Measurements from ENCODE around the gene GPR156. TPM values are rescaled to one million over a fixed set of nuclear protein-coding genes. Genes with fewer than 3 reads are reported as not detected.

The GPR156 gene
- total and polyA plus RNA-seq, 2 donors (not counting 3 experiments of a cell fraction or from before 2014, with no cell fraction given), result 0.14 to 0.27 TPM

- H3K27me3 ChIP-seq (ENCODE audit: control insufficient read depth in 2 of 2, insufficient read depth in 2 of 2, low read length in 2 of 2), result peaks cover 0 to 2% of the 10 kb centered on the region in 2 experiments
- no peak overlapping the region for H3K9ac ChIP-seq (replicated peaks; ENCODE audit: extremely low read depth, insufficient read depth, low read length)
- BruUV-seq (replicated peaks), result no TSS peak
- no peaks in the 10 kb centered on the region for H3K36me3 ChIP-seq (ENCODE audit: control insufficient read depth in 2 of 2, extremely low read depth in 1 of 2, insufficient read depth in 2 of 2, low read length in 2 of 2)
- no peaks in the 10 kb centered on the region for H3K9me3 ChIP-seq (replicated peaks; ENCODE audit: control insufficient read depth, insufficient read depth, low read length)
- no peaks in the 10 kb centered on the region for H4K20me1 ChIP-seq (replicated peaks; ENCODE audit: control insufficient read depth, extremely low read depth, insufficient read depth, low read length)
- H3K9me1 ChIP-seq (replicated peaks; ENCODE audit: control insufficient read depth, extremely low read depth, insufficient read depth, low read length), result no peaks in the 10 kb centered on the region
- FAIRE-seq (no peak), DNase-seq (ENCODE audit: low read depth, low spot score) (no peak)
- H3K4me1 ChIP-seq (ENCODE audit: control insufficient read depth, extremely low read depth, insufficient read depth, low read length), result no peaks in the 10 kb centered on the region
- intact Hi-C loops (cut with micrococcal nuclease), result no loop called here
- no peak overlapping the region for H3K27ac ChIP-seq (ENCODE audit: insufficient read depth, low read depth, low read length)
- no peak overlapping the region for H3K4me3 ChIP-seq (replicated peaks in 1 of 3; ENCODE audit: insufficient read depth in 1 of 3, low read depth in 1 of 3, low read length in 3 of 3)
- dilution Hi-C loops (cut with MboI; ENCODE audit: extremely low pct_ligation_motif_present, low sequenced_read_pairs), result no loop called here
- H3K4me2 ChIP-seq (ENCODE audit: insufficient read depth, low read length), result no peak overlapping the region
- no peak overlapping the region for H2AFZ ChIP-seq (ENCODE audit: low read depth, low read length)
- H3K79me2 ChIP-seq (ENCODE audit: control insufficient read depth, insufficient read depth, low read length), result no peaks in the 10 kb centered on the region
- CTCF ChIA-PET, result interaction anchor here (1.5 kb wide), 1 partner anchor 336 kb away, joined by 4 read pairs; no protein-coding TSS in a partner anchor
- TF ChIP-seq POLR2AphosphoS5 (IDR thresholded peaks at IDR 0.05; ENCODE audit: insufficient read depth, low read depth, low read length) (no peak), EZH2 (IDR thresholded peaks at IDR 0.05; ENCODE audit: borderline replicate concordance, low read depth, low read length, severe bottlenecking) (no peak), JUN (IDR thresholded peaks at IDR 0.05; ENCODE audit: borderline replicate concordance, insufficient read depth, insufficient read length, low read depth) (no peak)
- TF ChIP-seq, protein P1, sequence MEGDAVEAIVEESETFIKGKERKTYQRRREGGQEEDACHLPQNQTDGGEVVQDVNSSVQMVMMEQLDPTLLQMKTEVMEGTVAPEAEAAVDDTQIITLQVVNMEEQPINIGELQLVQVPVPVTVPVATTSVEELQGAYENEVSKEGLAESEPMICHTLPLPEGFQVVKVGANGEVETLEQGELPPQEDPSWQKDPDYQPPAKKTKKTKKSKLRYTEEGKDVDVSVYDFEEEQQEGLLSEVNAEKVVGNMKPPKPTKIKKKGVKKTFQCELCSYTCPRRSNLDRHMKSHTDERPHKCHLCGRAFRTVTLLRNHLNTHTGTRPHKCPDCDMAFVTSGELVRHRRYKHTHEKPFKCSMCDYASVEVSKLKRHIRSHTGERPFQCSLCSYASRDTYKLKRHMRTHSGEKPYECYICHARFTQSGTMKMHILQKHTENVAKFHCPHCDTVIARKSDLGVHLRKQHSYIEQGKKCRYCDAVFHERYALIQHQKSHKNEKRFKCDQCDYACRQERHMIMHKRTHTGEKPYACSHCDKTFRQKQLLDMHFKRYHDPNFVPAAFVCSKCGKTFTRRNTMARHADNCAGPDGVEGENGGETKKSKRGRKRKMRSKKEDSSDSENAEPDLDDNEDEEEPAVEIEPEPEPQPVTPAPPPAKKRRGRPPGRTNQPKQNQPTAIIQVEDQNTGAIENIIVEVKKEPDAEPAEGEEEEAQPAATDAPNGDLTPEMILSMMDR (IDR thresholded peaks at IDR 0.05; ENCODE audit: extremely low read depth in 1 of 2, insufficient read depth in 1 of 2, low read depth in 1 of 2, low read length in 2 of 2), result no peak
- POLR2A ChIA-PET, result no interaction called here
Measured at GRCh38 chr3:120227710-120228347, 57.2 kb downstream of the GPR156 start.

DNA sequence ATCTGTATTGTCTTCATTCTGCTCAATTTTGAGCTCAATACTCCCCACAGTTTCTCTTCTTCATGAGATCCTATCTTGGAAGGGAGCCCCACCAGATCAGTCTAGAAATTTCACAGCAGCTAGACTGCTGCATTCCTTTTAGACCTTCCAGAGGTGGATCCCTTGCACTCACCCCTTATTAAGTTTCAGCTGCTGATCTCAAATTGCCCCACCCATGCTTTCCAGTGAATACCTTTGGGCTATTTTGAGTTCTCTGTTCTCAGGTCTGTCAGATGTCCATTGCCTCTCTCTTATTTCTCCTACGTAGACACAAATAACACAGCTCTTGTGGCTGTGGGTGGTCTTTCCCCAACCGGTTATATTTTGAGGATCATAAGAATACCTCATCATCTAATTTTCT is 60.8 kb downstream of the GPR156 start:
- dilution Hi-C loops (cut with MboI; ENCODE audit: extremely low pct_ligation_motif_present, low sequenced_read_pairs), result no loop called here
- FAIRE-seq, result no peak
- Histone ChIP-seq H3K9me3 (replicated peaks; ENCODE audit: control insufficient read depth, insufficient read depth, low read length) (no peaks in the 10 kb centered on the region), H3K27me3 (ENCODE audit: control insufficient read depth in 2 of 2, insufficient read depth in 2 of 2, low read length in 2 of 2) (peaks cover 0 to 2% of the 10 kb centered on the region in 2 experiments), H3K36me3 (ENCODE audit: control insufficient read depth in 2 of 2, extremely low read depth in 1 of 2, insufficient read depth in 2 of 2, low read length in 2 of 2) (no peaks in the 10 kb centered on the region), H3K27ac (ENCODE audit: insufficient read depth, low read depth, low read length) (no peak overlapping the region), H3K4me3 (replicated peaks in 1 of 3; ENCODE audit: insufficient read depth in 1 of 3, low read depth in 1 of 3, low read length in 3 of 3) (no peak overlapping the region), H3K4me2 (ENCODE audit: insufficient read depth, low read length) (no peak overlapping the region), H3K4me1 (ENCODE audit: control insufficient read depth, extremely low read depth, insufficient read depth, low read length) (no peaks in the 10 kb centered on the region), H2AFZ (ENCODE audit: low read depth, low read length) (no peak overlapping the region), H4K20me1 (replicated peaks; ENCODE audit: control insufficient read depth, extremely low read depth, insufficient read depth, low read length) (no peaks in the 10 kb centered on the region), H3K79me2 (ENCODE audit: control insufficient read depth, insufficient read depth, low read length) (no peaks in the 10 kb centered on the region), H3K9me1 (replicated peaks; ENCODE audit: control insufficient read depth, extremely low read depth, insufficient read depth, low read length) (no peaks in the 10 kb centered on the region), H3K9ac (replicated peaks; ENCODE audit: extremely low read depth, insufficient read depth, low read length) (no peak overlapping the region)
- intact Hi-C loops (cut with micrococcal nuclease), result no loop called here
- TF ChIP-seq JUN (IDR thresholded peaks at IDR 0.05; ENCODE audit: borderline replicate concordance, insufficient read depth, insufficient read length, low read depth) (no peak), MYC (IDR thresholded peaks at IDR 0.05; ENCODE audit: low read depth, low read length) (no peak), MAX (IDR thresholded peaks at IDR 0.05; ENCODE audit: insufficient read depth, insufficient read length) (no peak), GATA2 (IDR thresholded peaks at IDR 0.05; ENCODE audit: insufficient read depth, insufficient read length, low read depth, low read length) (no peak), POLR2AphosphoS5 (IDR thresholded peaks at IDR 0.05; ENCODE audit: insufficient read depth, low read depth, low read length) (no peak), POLR2A (IDR thresholded peaks at IDR 0.05; ENCODE audit: low read depth, low read length) (no peak), EZH2 (IDR thresholded peaks at IDR 0.05; ENCODE audit: borderline replicate concordance, low read depth, low read length, severe bottlenecking) (no peak), FOS (IDR thresholded peaks at IDR 0.05; ENCODE audit: borderline replicate concordance, insufficient read depth, low read length) (no peak)
- TF ChIP-seq, protein P1 (IDR thresholded peaks at IDR 0.05; ENCODE audit: extremely low read depth in 1 of 2, insufficient read depth in 1 of 2, low read depth in 1 of 2, low read length in 2 of 2), result no peak
- BruUV-seq (replicated peaks), result no TSS peak
- ChIA-PET POLR2A (no interaction called here), CTCF (no interaction called here)
- DNase-seq (ENCODE audit: low read depth, low spot score), result no peak

Data from endothelial cell of umbilical vein (primary cell).